HG02870 (cell line): ENCODE measurements around the gene FIBP.
"Not testable (repeated sequence)": the region's sequence is repeated elsewhere in the genome, so short reads cannot be mapped to it uniquely, and the experiment has no call there.

Experiments
- ATAC-seq: cut with Tn5 transposase; IDR thresholded peaks from one replicate; pipeline ENCODE4 v1.9.1; 2021; ENCODE audit warnings: mild to moderate bottlenecking, moderate library complexity; ENCODE audit not compliant: unreplicated experiment

The FIBP gene

GRCh38 chr11:65849366-65849765 is 38.9 kb downstream of the FIBP start:
- ATAC-seq, result no peak

- not testable (repeated sequence) for ATAC-seq
Observed at GRCh38 chr11:65848693-65849092, 39.6 kb downstream of the FIBP start.

GRCh38 chr11:65847746-65848145 is 40.5 kb downstream of the FIBP start:
- ATAC-seq, result no peak

- ATAC-seq, result no peak
Observed at GRCh38 chr11:65844231-65844872, 43.9 kb downstream of the FIBP start.

GRCh38 chr11:65843811-65844210 is 44.5 kb downstream of the FIBP start:
- ATAC-seq, result no peak

- no peak for ATAC-seq
Observed at GRCh38 chr11:65842144-65842543, 46.1 kb downstream of the FIBP start.

- ATAC-seq, result no peak
Observed at GRCh38 chr11:65834202-65834601, 54.1 kb downstream of the FIBP start.
